NCI-H187 (cell line): ENCODE measurements around the gene RAB27A.

Source experiments
- DNase-seq, 2 experiments: peaks; one replicate each; lab custom pipeline; 2025; lab: John Stamatoyannopoulos, UW

RAB27A gene

DNA sequence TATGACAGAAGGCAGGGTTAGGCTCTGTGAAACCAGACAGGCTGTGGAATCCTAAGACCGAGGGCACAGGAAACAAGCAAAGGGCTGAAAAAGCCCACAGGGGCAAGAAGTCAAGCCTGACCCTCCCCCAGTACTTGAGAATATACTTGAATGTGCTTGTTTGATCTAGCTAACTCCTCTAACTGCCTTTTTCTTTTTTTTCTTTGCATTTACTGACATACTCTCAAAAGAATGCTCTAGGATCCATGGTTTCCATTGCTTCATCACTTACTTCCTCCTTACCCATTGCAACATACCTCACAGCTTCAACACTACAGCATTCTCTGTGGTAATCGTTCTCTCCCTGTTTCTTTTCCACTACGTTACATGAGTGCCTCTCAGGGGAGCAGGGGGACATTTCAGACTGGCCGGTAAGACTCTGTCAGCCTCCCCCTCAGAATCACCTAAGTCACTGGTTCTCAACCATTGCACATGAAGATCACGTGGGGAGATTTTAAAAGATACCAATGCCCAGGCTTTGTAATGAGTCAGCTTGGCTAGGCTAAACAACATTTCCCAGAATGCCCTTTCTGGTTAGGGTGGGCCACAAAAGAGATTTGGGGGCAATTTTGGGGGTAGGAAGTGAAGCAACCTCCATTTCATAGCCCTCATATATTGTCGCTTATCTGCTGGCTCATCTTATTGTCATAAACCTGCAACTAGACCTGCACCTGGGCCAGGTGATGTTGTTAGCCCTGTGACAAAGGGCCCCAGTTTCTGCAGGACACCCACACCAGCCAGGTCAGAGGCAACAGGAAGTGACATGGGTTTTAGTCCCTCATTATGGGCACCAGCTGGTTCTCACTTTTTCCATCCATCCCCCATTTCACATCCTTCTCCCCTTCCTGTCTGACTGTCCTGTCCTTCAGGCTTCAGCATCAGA is 68.3 kb downstream of the RAB27A start:
- no peak for DNase-seq

DNA sequence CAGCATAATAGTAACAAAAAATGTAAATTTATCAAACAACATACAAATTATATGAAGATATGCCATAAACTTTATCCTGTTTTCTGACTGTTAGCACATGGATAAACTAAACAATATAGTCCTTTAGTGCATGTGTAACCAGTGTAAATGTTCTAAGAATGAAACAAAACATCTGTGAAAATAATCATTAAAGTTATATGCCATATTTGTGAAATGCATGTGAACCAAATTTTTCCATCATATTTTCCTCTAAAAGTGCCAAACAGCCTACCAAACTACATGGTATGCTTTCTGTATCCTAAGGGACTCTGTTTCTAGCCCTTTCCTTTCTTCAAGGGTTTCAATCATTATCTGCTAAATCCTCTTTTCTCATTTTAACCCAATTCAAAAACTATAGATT is 69.0 kb downstream of the RAB27A start:
- DNase-seq, result no peak

DNA sequence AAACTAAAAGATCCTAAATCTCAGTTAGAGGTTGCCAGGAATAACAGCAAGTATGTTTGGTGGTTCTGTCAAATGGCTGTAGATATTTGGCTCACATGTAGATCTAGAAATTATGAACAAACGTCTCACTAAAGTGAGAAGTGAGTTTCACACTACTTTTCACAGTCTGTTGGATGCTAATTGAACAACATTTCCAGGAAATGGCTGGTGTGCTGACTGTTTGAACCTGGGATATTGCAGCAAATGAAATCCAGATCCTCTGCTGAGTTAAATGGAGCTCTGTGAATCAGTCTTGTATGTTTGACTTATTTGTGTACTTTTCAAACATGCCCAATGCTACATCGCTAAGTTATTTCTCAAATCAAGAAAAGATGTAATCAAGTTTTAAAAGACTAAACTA is 71.6 kb downstream of the RAB27A start:
- no peak for DNase-seq

DNA sequence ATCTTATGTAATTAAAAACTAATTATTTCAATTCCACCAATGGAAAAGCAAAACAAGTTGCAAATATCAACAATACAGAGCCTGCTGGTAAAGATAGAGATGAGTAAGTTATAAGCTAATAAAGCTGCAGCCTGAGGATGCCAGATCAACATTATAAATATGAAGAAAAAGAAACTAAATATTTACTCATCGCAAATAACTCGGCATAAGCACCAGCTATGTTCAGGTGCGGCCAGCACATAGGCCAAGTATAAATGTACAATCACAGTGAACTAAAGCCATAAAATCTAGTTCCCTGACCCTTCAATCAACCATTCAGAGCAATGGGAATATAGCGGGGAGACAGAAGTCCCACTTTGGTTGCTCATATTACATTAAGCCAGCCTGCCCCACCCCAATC is 85.1 kb downstream of the RAB27A start:
- DNase-seq, result no peak

DNA sequence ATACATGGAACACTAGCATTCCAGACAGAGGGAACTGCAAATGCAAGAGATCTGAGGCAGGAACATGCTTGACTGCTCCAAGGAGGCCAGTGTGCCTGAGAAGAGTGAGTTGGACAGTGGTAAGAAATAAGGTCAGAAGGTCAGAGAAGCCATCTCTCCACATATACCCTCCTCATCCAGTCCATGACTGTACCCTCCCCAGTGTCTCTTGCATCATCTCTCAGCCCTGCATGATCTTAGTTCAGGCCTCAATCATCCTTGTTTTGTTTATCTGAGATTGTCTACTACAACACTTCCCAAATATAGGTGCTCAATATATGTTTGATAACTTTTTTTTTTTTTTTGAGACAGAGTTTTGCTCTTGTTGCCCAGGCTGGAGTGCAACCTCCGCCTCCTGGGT is 87.4 kb downstream of the RAB27A start:
- no peak for DNase-seq

DNA sequence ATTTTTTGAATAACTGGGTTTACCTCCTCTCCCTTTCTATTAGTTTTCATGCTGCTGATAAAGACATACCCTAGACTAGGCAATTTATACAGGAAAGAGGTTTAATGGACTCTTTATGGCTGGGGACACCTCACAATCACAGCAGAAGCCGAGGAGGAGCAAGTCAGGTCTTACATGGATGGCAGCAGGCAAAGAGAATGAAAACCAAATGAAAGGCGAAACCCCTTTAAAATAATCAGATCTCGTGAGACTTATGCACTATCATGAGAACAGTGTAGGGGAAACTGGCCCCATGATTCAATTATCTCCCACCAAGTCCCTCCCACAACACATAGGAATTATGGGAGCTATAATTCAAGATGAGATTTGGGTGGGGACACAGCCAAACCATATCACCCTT is 90.9 kb downstream of the RAB27A start:
- DNase-seq, result no peak

DNA sequence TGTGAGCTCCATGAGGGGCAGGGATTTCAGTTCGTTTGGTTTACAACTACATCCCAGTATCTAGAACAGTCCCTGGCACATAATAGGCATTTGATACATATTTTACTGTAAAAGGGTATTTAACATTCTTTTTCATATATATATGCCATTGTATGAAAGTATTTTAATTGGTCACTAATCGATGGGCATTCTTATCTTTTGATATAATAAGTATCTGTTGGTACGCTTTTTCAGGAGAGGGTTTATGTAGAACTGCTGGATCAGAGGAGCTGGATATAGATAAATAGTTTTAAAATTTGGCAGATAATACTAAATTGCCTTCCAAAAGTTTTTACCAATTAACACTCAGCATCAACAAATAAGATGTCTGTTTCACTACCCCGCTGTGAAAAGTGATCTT is 91.9 kb downstream of the RAB27A start:
- no peak for DNase-seq

DNA sequence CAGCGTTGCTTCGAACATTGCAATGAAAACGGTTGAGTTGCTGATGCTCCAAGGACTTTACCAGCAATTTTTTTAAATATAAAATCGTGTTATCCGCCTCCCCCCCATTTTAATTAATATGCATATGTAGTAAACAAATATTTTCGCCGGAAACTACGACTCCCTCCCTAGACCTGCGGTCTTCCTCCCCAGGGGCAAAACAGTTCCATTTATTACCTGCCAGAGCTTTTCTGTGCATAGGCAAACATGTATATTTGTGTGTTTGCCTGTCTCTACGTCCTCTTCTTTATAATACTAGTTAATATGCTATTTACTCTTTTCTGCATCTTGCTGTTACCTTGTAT is 92.3 kb downstream of the RAB27A start:
- no peak for DNase-seq

DNA sequence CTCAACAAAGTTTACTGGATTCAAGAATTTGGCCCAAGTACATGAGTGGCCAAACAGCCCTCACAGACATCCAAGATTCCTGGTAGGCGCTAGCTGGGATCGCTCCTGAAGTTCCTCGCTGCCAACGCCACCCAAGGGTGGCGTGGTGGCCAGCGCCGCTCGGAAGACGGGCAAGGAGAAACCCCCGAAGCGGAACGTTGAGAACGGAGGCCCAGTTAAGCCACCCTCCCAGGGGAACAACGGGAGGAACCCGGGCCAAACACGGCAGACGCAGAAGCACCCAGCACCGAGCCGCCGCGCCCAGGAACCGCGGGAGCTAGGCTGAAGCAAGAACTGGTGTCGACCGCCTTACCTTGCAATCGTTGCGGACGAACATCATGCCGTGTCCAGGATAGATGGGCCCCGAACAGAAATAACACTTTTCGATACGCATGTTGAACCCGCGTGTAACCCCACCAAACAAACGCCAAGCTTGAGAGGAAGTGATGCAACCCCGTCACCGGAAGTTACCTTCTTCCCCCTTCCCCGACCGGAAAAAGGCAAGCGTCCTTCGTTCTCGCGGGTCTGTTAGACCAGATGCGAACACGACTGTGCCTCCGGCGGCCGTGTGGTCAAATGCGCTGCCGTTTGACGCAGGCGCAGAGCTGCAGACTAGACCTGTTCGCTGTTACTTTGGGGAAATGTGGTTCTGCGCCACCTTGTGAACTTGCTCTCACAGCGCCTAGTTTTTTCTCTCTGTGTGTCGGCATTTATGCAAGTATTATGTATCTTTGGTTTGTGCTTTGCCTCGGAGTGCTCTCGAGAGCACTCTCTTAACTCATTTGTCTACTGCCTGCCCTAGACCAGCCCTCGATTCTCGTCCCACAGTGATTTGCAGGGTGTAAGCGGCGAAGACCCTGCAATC is 92.9 kb downstream of the RAB27A start, which contains the start of gene RSL24D1:
RSL24D1 (minus strand) TSS at position 484 of the 904 bp plus-strand sequence; CDS start at position 433, 51 bp downstream.
- peak; percentile 63 to 78 for DNase-seq

DNA sequence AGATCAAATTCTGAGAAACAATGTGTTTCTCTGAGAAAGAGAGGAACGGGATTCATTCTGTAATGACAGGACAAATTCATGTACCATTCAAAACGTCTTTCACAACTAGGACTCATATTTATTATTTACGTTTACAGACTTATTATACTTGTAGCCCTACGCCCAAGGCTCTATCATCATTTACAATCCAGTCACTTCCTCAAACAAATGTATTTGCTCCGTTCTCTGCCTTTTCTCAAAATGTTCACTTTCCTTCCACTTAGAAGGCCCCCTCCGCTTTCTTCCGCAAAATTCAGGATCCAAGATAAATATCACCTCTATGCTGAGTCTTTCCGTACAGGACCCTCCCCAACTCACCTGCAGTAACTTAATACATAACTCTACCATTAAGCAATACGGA is 93.6 kb downstream of the RAB27A start:
- DNase-seq, result no peak

DNA sequence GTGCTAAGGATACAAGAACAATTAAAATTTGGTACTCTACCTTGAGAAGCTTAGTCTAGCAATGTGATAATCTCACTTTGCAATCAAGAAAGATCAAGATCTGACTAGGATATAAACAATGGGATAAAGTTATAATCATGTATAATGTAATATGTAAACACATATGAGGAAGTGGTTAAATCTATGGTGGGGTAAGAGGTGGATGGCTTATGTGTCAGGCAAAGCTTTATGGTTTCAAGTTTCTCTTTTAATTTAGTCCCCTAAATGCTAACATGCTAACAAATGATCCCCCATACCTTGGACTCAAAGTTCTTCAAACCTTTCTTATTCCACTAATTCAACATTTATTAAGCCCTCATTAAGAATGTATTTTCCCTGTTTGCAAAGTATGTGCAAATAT is 95.4 kb downstream of the RAB27A start:
- DNase-seq, result no peak

DNA sequence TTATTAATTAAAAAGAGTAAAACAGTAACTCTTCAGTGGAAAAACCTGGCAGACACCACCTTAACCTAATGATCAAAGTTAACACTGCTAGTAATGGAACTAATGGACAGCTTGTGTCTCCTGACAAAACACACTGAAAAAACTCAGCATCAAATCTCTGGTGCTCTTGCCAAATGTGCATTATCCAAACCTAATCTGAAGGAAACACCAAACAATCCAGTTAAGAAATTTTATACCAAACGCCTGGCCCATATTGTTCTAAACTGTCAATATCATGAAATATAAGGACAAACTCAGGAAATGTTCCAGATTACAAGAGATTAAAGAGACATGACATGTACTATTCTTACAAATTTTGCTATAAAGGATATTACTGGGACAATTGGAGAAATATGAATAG is 103.3 kb downstream of the RAB27A start:
- DNase-seq, result no peak

DNA sequence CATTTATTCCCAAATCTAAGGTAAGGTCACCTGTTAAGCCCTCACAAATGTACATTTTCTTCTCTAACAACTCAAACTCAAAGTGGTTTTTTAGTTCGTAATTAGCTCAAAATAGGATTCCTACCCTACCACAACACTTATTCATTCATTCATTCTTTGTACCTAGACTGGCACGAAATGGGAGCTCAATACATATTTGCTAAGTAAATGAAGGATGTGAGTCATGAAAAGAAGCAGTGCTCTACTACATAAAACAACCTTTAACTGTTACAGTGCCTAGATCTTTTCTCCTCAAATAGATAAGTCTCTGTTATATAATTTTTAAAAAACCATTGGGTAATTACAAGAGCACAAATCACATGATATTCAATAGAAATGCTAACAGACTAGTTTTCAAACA is 105.9 kb downstream of the RAB27A start:
- no peak for DNase-seq

DNA sequence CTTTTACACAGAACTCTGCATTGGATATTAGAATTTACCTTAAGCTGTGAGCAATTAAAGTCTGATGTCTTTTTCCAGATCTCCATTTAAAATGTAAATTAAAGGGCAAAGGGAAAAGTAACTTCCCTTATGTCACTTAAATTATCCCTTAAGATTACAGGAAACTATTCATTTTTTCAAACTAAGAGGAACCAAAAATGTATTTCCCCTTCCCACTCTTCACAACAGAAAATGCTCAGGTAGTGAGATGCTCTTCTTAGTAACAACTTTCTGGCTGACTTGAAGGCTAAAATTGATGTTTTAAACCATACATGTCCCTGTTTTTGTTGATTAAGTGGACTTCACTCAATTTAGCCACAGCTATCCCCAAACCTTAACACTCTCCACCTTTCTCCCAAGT is 110.5 kb downstream of the RAB27A start:
- DNase-seq, result no peak

DNA sequence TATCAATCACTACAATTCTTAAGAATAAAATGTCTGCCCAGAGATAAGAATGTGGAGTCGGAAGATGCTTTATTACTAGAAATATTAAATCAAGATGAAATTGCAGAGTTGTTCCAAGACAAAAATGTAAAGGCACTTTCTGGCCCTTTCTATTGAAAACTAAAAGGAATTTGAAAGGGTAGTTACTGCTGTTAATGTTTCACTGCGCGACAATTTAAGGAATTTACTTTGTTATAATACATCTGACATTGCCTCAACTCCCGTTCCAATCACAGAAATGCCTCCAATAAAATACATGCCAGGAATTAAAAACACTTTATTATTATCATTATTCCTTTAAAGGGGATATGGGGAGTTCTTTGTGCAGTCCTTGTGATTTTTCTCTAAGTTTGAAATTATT is 119.3 kb downstream of the RAB27A start:
- DNase-seq, result no peak

DNA sequence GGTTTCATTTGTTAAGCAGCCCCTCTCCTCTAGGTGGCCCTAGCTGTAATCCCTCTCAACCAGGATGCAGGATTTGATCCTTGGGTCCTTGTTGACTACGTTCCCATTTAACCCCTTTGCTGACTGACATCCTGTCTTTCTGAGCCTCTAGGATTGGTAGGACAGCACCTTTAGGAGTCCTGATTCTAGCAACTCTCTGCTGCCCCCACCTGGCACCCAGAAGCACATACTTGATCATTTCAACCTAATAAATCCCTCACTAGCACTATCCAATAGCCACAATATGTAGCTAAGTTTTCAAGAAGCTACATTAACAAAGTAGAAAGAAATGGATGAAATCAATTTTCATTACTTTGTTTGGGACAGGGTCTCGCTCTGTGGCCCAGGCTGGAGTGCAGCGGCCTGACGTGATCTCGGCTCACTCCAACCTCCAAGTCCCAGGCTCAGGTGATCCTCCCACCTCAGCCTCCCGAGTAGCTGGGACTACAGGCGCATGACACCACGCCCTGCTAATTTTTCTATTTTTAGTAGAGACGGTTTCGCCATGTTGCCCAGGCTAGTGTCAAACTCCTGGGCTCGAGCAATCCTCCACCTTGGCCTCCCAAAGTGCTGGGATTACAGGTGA is 121.2 kb downstream of the RAB27A start:
- peak; percentile 6 to 34 for DNase-seq

DNA sequence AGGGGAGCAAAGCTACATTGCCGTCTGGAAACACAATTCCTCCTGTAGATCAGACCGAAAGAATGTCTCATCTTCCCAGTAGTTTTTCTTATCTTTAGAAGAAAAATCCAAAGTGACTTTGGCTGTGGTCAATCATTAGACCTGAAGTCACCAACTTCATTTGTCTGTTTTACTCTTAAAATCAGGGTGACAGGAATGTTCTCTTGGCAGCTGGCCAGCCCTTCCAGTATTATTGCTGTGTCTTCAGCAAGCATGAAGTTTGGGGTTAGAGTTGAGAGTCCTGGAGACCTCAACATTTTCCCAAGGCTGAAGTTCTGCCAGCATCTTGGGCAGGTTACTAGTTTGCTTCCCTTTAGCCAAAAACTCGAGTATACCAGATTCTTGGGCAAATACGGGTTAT is 125.3 kb downstream of the RAB27A start:
- no peak for DNase-seq
